Fibroblast of peridontal ligament (primary cell): ENCODE measurements around the gene NUDCD2.
"Not testable (repeated sequence)": the region's sequence is repeated elsewhere in the genome, so short reads cannot be mapped to it uniquely, and the experiment has no call there.

Experiments
- DNase-seq: peaks from one replicate; pipeline ENCODE4 v3.0.0-alpha.2; 2010; ENCODE audit errors: extremely low read depth

NUDCD2 gene

DNA sequence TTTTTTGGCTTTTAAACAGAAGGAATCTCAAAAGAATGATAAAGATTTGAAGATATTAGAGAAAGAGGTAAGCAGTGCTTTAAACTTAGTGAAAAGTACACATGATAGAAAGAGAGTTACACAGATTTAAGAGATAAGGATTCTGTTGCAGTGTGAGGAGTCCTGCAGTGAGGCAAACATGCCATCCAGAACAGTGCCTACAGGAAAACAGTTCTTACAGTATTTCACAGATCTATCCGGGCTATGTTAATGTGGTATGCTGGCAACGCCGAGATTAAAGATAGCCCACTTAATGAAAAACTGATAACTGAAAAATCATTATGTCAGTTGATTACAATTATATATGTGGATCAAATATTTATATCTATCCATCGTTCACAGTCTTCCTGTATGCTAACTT, 7.8 kb upstream of the NUDCD2 start:
- no peak for DNase-seq

DNA sequence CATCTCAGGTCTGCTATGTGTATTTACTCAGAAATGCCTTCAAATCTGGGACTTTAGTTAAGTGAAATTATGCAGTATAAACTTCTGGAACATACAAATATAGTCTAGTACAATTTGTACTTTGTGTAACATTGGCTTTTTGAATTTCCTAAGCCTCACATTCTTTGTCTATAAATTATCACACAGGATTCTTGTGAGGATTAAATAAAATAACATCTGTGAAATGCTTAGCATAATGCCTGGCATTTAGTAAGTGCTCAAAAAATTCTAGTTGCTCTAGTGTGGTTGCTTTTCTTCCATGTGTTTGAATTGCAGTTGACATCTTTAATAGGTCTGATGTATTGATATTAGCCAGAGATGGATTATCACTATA, 3.1 kb upstream of the NUDCD2 start:
- DNase-seq, result no peak

GRCh38 chr5:163460562-163461171, 765 bp upstream of the NUDCD2 start, which contains the start of gene HMMR:
HMMR (plus strand) TSS chr5:163460632; CDS start chr5:163460693, 61 bp downstream.
- DNase-seq, result no peak

- no peak for DNase-seq
Measured at GRCh38 chr5:163459462-163459818, 462 bp downstream of the NUDCD2 start.

DNA sequence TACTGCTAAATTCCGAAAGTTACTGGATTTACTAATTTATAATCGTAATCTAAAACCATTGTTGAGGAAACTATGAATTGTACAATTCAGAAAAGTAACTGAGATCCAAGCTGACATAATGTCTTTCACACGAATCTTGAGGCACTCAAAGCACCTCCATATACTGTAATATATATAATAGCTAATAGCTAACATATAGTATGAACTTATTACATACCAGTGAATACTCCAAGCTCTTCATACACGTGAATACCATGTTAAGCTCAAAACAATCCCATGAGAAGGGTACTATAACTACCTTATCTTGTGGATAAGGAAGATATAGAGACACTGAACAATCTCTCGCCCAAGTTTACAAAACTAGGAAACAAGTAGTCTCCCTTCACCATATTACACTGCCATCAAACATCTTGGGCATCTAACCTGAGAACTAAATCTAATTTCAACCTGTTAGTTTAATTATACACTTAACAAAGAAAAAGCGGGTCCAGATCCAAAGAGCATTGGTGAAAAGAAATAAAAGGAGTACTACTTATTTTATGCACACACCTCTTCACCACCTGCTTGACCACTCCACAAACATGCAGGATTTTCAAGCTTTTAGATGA, 1.0 kb downstream of the NUDCD2 start:
- no peak for DNase-seq

- no peak for DNase-seq
Measured at GRCh38 chr5:163456840-163457239, 3.1 kb downstream of the NUDCD2 start.

- DNase-seq, result no peak
Measured at GRCh38 chr5:163456029-163456589, 3.8 kb downstream of the NUDCD2 start.

DNA sequence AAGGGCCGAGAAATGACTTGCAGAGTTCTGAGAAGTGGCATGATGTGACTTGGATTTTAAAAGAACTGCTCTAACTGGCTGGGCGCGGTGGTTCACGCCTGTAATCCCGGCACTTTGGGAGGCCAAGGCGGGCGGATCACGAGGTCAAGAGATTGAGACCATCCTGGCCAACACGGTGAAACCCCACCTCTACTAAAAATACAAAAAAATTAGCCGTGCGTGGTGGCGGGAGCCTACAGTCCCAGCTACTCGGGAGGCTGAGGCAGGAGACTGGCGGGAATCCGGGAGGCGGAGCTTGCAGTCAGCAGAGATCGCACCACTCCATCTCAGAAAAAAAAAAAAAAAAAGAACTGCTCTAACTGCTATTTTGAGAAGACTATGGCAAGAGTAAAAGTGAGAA, 4.5 kb downstream of the NUDCD2 start:
- not testable (repeated sequence) for DNase-seq

- peak; percentile 49 for DNase-seq
Measured at GRCh38 chr5:163453705-163454104, 6.2 kb downstream of the NUDCD2 start.

DNA sequence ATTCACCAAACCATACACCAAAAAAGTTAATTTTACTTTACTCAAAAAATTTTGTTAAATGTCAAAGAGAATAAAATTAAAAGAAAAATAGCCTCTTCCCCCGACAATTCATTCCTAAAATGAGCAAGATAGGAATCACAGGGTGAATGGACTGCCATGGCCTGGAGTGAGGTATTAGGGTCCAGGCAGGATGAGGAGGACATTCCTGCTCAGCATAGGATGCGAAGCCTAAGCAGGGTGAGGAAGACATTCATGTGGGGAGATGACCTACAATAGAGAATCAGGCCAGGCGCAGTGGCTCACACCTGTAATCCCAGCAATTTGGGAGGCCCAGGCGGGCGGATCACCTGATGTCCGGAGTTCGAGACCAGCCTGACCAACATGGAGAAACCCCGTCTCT, 8.4 kb downstream of the NUDCD2 start:
- no peak for DNase-seq

- DNase-seq, result no peak
Measured at GRCh38 chr5:163448491-163448890, 11.4 kb downstream of the NUDCD2 start.

DNA sequence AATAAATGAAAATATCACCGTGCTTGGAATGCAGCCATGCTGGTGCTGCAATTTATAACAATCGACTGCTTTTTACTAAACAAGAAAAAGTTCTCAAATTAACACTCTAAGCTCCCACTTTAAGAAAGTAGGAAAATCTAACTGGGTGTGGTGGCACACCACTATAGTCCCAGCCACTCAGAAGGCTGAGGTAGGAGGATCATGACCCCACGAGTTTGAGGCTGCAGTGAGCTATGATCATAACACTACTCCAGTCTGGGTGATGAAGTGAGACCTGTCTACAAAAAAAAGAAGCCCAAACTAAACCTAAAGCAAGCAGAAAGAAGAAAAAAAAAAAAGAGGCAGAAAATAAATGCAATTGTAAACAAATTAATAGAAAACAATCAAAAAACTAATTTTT, 12.0 kb downstream of the NUDCD2 start:
- no peak for DNase-seq

- no peak for DNase-seq
Measured at GRCh38 chr5:163447191-163447590, 12.7 kb downstream of the NUDCD2 start.

- DNase-seq, result no peak
Measured at GRCh38 chr5:163445345-163445744, 14.6 kb downstream of the NUDCD2 start.

GRCh38 chr5:163444526-163444925, 15.4 kb downstream of the NUDCD2 start:
- DNase-seq, result no peak

GRCh38 chr5:163440954-163441353, 18.9 kb downstream of the NUDCD2 start:
- DNase-seq, result no peak

DNA sequence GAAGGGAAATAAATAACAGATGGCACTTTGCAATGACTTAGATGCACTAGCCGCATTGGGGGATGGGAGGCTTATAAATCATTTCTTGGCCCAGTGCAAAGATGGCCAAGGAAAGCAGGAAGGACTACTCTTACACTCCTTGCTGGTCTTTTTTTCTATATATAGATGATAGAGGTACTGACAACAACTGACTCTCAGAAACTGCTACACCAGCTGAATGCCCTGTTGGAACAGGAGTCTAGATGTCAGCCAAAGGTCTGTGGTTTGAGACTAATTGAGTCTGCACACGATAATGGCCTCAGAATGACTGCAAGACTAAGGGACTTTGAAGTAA, 20.8 kb downstream of the NUDCD2 start:
- DNase-seq, result peak; percentile 59

DNA sequence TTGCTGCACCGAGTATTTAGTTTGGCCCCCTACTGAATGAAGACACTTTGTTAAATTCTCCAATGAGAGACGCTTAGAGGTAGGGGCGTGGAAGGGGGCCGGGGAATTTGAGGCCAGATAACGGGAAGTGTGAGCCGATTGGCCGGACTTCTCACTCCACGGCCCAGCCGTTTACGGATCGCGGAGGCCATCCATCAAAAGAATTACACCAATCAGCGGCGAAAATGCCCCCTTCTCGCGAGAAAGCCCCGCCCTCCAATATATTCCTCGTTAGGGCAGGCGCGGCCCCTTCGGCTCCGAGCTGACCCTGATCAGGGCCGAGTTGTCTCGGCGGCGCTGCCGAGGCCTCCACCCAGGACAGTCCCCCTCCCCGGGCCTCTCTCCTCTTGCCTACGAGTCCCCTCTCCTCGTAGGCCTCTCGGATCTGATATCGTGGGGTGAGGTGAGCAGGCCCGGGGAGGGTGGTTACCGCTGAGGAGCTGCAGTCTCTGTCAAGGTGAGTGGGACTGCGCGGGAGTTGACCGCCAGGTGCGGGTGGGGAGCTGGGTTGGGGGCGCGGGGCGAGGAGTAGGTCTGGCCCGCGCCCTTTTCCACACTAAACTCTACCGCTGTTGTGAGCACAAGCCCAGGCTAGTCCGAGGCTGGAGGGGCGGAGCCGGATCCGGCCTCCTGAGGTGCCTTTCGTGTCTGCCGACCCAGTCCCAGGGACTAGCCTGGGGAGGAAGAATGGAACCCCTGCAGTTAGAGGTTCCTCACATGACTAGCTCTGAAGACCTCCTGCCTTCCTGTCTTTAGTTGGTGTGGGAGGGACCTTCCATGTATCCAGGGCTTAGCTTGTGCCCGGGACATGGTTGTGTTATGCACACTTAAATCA, 22.4 kb downstream of the NUDCD2 start, which contains the start of gene CCNG1:
CCNG1 (plus strand) TSS at position 287 of the 874 bp plus-strand sequence. CDS start 1,662 bp downstream, outside the sequence.
- DNase-seq, result peak; percentile 96

GRCh38 chr5:163437011-163437308, 22.9 kb downstream of the NUDCD2 start:
- DNase-seq, result no peak

GRCh38 chr5:163436515-163436914, 23.4 kb downstream of the NUDCD2 start:
- no peak for DNase-seq

DNA sequence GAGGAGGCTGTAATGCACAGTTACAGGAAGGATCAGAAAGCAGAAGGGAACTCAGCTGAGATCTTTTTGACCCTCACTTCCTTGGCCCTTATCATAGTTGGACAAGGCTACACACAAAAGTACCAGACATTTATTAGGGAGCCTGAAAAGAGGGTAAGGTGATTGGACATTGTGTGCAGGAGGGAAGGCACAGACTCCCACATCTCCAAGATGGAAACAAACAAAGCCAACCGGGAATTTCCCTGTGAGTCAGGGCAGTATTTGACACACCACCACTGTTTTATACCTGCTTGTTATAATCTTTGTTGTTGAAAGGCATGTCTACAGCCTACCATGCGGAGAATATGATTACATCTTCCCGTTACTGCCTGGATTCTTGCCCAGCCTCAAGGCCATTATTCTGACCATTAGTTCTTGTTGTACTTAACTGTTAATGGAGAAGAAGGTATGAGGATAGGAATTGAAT, 25.5 kb downstream of the NUDCD2 start:
- no peak for DNase-seq

GRCh38 chr5:163433271-163433670, 26.6 kb downstream of the NUDCD2 start:
- no peak for DNase-seq

DNA sequence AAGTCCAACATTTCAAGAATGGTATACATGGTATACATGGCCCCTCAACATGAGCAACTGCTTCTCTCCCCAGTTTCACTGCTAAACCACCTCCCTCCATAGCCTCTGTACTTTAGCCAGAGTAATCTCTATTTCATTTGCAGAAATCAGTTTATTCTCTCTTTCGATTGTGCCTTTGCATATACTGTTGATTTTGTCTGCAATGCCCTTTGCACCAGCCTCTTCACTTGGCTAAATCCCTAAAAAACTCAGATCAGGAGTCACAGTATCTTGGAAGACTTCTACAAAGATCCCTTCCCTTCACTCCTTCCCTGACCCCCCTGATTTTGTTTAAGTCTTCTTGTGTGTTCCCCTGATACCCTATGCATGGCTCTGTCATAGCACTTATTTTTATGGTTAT, 27.4 kb downstream of the NUDCD2 start:
- no peak for DNase-seq
